Endothelial cell of umbilical vein (primary cell): ENCODE measurements around the gene KCNJ5.

ENCODE experiments used
- CTCF ChIP-seq, 2 donors: IDR thresholded peaks; 1 replicate in 1 of 2; 2 replicates in 1 of 2; pipeline ENCODE4 v1.5.1; 2011; ENCODE audit warnings: low read length in 2 of 2, mild to moderate bottlenecking in 2 of 2, moderate library complexity in 2 of 2, control low read depth in 1 of 2, inconsistent platforms in 1 of 2, low read depth in 1 of 2; ENCODE audit not compliant: insufficient read depth in 1 of 2; ENCODE audit errors: extremely low read depth in 1 of 2
- EZH2 ChIP-seq: IDR thresholded peaks from 2 replicates; pipeline ENCODE4 v1.6.1; 2012; ENCODE audit warnings: borderline replicate concordance, low read depth, mild to moderate bottlenecking, moderate library complexity, low read length, inconsistent platforms; ENCODE audit not compliant: severe bottlenecking
- FOS ChIP-seq: IDR thresholded peaks from 2 replicates; pipeline ENCODE4 v1.6.1; 2011; ENCODE audit warnings: mild to moderate bottlenecking, low read length, moderate library complexity, borderline replicate concordance; ENCODE audit not compliant: insufficient read depth
- GATA2 ChIP-seq: IDR thresholded peaks from 2 replicates; pipeline ENCODE4 v1.7.0; 2011; ENCODE audit warnings: low read depth, mild to moderate bottlenecking, moderate library complexity, mixed read lengths, low read length; ENCODE audit not compliant: insufficient read length, insufficient read depth
- JUN ChIP-seq: IDR thresholded peaks from 2 replicates; pipeline ENCODE4 v1.6.1; 2011; ENCODE audit warnings: borderline replicate concordance, low read depth; ENCODE audit not compliant: insufficient read length, insufficient read depth
- MAX ChIP-seq: IDR thresholded peaks from 2 replicates; pipeline ENCODE4 v1.6.1; 2011; ENCODE audit not compliant: insufficient read depth, insufficient read length
- MYC ChIP-seq: IDR thresholded peaks from one replicate; pipeline ENCODE4 v1.6.1; 2011; ENCODE audit warnings: mild to moderate bottlenecking, low read depth, low read length
- POLR2A ChIP-seq: IDR thresholded peaks from 2 replicates; pipeline ENCODE4 v1.6.1; 2012; ENCODE audit warnings: low read depth, mild to moderate bottlenecking, control low read depth, low read length
- POLR2AphosphoS5 ChIP-seq: IDR thresholded peaks from 2 replicates; pipeline ENCODE4 v1.6.1; 2012; ENCODE audit warnings: low read depth, mild to moderate bottlenecking, control low read depth, low read length, moderate library complexity; ENCODE audit not compliant: insufficient read depth

GRCh38 chr11:128953151-128953550 lies 62.0 kb downstream of the KCNJ5 start:
- no peak for TF ChIP-seq CTCF (IDR thresholded peaks at IDR 0.05; ENCODE audit: extremely low read depth in 1 of 2, insufficient read depth in 1 of 2, low read depth in 1 of 2, low read length in 2 of 2)
- no peak for TF ChIP-seq EZH2
- no peak for TF ChIP-seq MAX
- TF ChIP-seq POLR2A: no peak
- TF ChIP-seq POLR2AphosphoS5: no peak
- no peak for TF ChIP-seq FOS
- no peak for TF ChIP-seq MYC
- no peak for TF ChIP-seq GATA2
- no peak for TF ChIP-seq JUN
